A673 (cell line): ENCODE measurements around the gene AURKA. TPM values are rescaled to one million over a fixed set of nuclear protein-coding genes. Genes with fewer than 3 reads are reported as not detected.

Experiments used
- BruUV-seq: library from RNA; stranded (reverse); fragments of 400-500 nt; replicated peaks from 2 replicates; lab custom pipeline; 2021; lab: Mats Ljungman, UMichigan
- CTCF ChIA-PET: fragments of 300-600 bp; sonication (Branson Sonifier 250); formaldehyde crosslinking; loops from one replicate; lab custom pipeline; 2022; ENCODE audit warnings: antibody characterized with exemption; lab: Charles Lee
- POLR2A ChIA-PET: fragments of 300-600 bp; sonication (Branson Sonifier 250); formaldehyde crosslinking; loops from one replicate; lab custom pipeline; 2022; ENCODE audit warnings: antibody characterized with exemption; ENCODE audit not compliant: low non-redundant PET; lab: Charles Lee
- DNase-seq: peaks from one replicate; pipeline ENCODE4 v3.0.0-alpha.2; 2015; ENCODE audit warnings: low spot score
- H3K27ac ChIP-seq: fragments of 200-600 bp; sonication (generic); 2 replicates; pipeline ENCODE4 v1.5.1; 2016; ENCODE audit warnings: mixed run types, low read depth, mild to moderate bottlenecking, mixed read lengths, antibody characterized with exemption, low read length; ENCODE audit not compliant: poor library complexity, severe bottlenecking
- H3K27me3 ChIP-seq: fragments of 200-600 bp; sonication (generic); replicated peaks from 2 replicates; pipeline ENCODE4 v1.6.1; 2017; ENCODE audit warnings: mixed run types, low read depth, mild to moderate bottlenecking, mixed read lengths, antibody characterized with exemption, low read length; ENCODE audit not compliant: insufficient read depth, poor library complexity
- H3K36me3 ChIP-seq: fragments of 200-600 bp; sonication (generic); 2 replicates; pipeline ENCODE4 v1.6.1; 2016; ENCODE audit warnings: mixed run types, mild to moderate bottlenecking, mixed read lengths, antibody characterized with exemption, low read length; ENCODE audit not compliant: insufficient read depth, poor library complexity, severe bottlenecking
- H3K4me1 ChIP-seq: fragments of 200-600 bp; sonication (generic); 2 replicates; pipeline ENCODE4 v1.6.1; 2017; ENCODE audit warnings: mixed run types, mild to moderate bottlenecking, mixed read lengths, antibody characterized with exemption, low read length; ENCODE audit not compliant: insufficient read depth, poor library complexity, severe bottlenecking
- H3K4me3 ChIP-seq: fragments of 200-600 bp; sonication (generic); 2 replicates; pipeline ENCODE4 v1.5.1; 2016; ENCODE audit warnings: low read depth, mixed run types, mild to moderate bottlenecking, mixed read lengths, low read length; ENCODE audit not compliant: poor library complexity, severe bottlenecking
- H3K9me3 ChIP-seq: fragments of 200-600 bp; sonication (generic); 2 replicates; pipeline ENCODE4 v1.6.1; 2016; ENCODE audit warnings: mixed run types, low read depth, mild to moderate bottlenecking, mixed read lengths, antibody characterized with exemption, low read length; ENCODE audit not compliant: poor library complexity, severe bottlenecking
- CTCF ChIP-seq: fragments of 300-800, 200-600 bp; sonication (generic); conservative IDR thresholded peaks from 2 replicates; pipeline ENCODE4 v1.5.1; 2017; ENCODE audit warnings: low read depth, mild to moderate bottlenecking, antibody characterized with exemption, low read length, moderate library complexity, mixed read lengths
- EZH2 ChIP-seq: fragments of 200-600 bp; sonication (generic); IDR thresholded peaks from 2 replicates; pipeline ENCODE4 v1.6.1; 2017; ENCODE audit warnings: borderline replicate concordance, low read depth, mild to moderate bottlenecking, mixed read lengths, antibody characterized with exemption, low read length; ENCODE audit not compliant: poor library complexity, severe bottlenecking
- intact Hi-C: fragments of 100-400 bp; cut with micrococcal nuclease; formaldehyde crosslinking; loops from one replicate; pipeline ENCODE4 v1.10.0; 2022; ENCODE audit not compliant: unreplicated experiment
- total RNA-seq: library from RNA; stranded (reverse); gene quantifications from 2 replicates; pipeline ENCODE4 v1.2.3, GENCODE V29; 2021

The AURKA gene
- total RNA-seq, 1 experiment from 2014 or later, result 105 TPM

GRCh38 chr20:56433221-56433879, 41.3 kb upstream of the AURKA start:
- H3K27ac ChIP-seq, result no peak overlapping the region
- H3K9me3 ChIP-seq, result no peaks in the 10 kb centered on the region
- H3K36me3 ChIP-seq, result no peaks in the 10 kb centered on the region
- H3K4me1 ChIP-seq, result no peaks in the 10 kb centered on the region
- H3K27me3 ChIP-seq, result no peaks in the 10 kb centered on the region
- intact Hi-C loops, result no loop called here
- TF ChIP-seq EZH2 (no peak), CTCF (no peak)
- no TSS peak for BruUV-seq
- no peak for DNase-seq
- ChIA-PET POLR2A (no interaction called here), CTCF (no interaction called here)
- no peak overlapping the region for H3K4me3 ChIP-seq

- no peaks in the 10 kb centered on the region for H3K4me1 ChIP-seq
- H3K27me3 ChIP-seq, result no peaks in the 10 kb centered on the region
- no peaks in the 10 kb centered on the region for H3K9me3 ChIP-seq
- intact Hi-C loops, result no loop called here
- no peak for TF ChIP-seq EZH2
- no TSS peak for BruUV-seq
- no peaks in the 10 kb centered on the region for H3K36me3 ChIP-seq
- ChIA-PET CTCF (no interaction called here), POLR2A (interaction anchor here (0.5 kb wide), 1 partner anchor 614 kb away, joined by 11 read pairs; no protein-coding TSS in a partner anchor)
- no peak overlapping the region for H3K4me3 ChIP-seq
- no peak for DNase-seq
- H3K27ac ChIP-seq, result no peak overlapping the region
Measured at GRCh38 chr20:56431471-56431870, 39.5 kb upstream of the AURKA start.

- Histone ChIP-seq H3K4me1 (no peaks in the 10 kb centered on the region), H3K36me3 (no peaks in the 10 kb centered on the region), H3K27me3 (no peaks in the 10 kb centered on the region), H3K27ac (no peak overlapping the region), H3K9me3 (no peaks in the 10 kb centered on the region), H3K4me3 (no peak overlapping the region)
- DNase-seq, result no peak
- TF ChIP-seq CTCF (no peak), EZH2 (no peak)
- intact Hi-C loops, result no loop called here
- BruUV-seq, result no TSS peak
- POLR2A ChIA-PET, result no interaction called here
- CTCF ChIA-PET, result no interaction called here
Measured at GRCh38 chr20:56430957-56431356, 38.9 kb upstream of the AURKA start.

GRCh38 chr20:56430461-56430860, 38.4 kb upstream of the AURKA start:
- intact Hi-C loops, result no loop called here
- ChIA-PET CTCF (no interaction called here), POLR2A (no interaction called here)
- TF ChIP-seq EZH2, result no peak
- no peak for TF ChIP-seq CTCF
- H3K27ac ChIP-seq, result no peak overlapping the region
- no peaks in the 10 kb centered on the region for H3K36me3 ChIP-seq
- no peak overlapping the region for H3K4me3 ChIP-seq
- no peaks in the 10 kb centered on the region for H3K4me1 ChIP-seq
- no peak for DNase-seq
- no peaks in the 10 kb centered on the region for H3K9me3 ChIP-seq
- no TSS peak for BruUV-seq
- H3K27me3 ChIP-seq, result no peaks in the 10 kb centered on the region
